NCI-H2171 (cell line): Measurements from ENCODE around the gene RASSF10.

Source experiments
- DNase-seq: peaks from one replicate; lab custom pipeline; 2025; lab: John Stamatoyannopoulos, UW

Gene RASSF10

GRCh38 chr11:12994476-12994875, 14.6 kb upstream of the RASSF10 start:
- no peak for DNase-seq

- no peak for DNase-seq
These were observed 13.9 kb upstream of the RASSF10 start for GRCh38 chr11:12995188-12995587.

- DNase-seq, result no peak
These were observed 13.3 kb upstream of the RASSF10 start for GRCh38 chr11:12995823-12996222.

GRCh38 chr11:12997168-12997567, 11.9 kb upstream of the RASSF10 start:
- no peak for DNase-seq

- no peak for DNase-seq
These were observed 10.8 kb upstream of the RASSF10 start for GRCh38 chr11:12998336-12998735.

GRCh38 chr11:12999597-12999996, 9.5 kb upstream of the RASSF10 start:
- DNase-seq, result no peak

- DNase-seq, result no peak
These were observed 9.0 kb upstream of the RASSF10 start for GRCh38 chr11:13000116-13000515.

GRCh38 chr11:13000721-13001120, 8.4 kb upstream of the RASSF10 start:
- DNase-seq, result no peak

- DNase-seq, result no peak
These were observed 5.2 kb upstream of the RASSF10 start for GRCh38 chr11:13003736-13004493.

- DNase-seq, result no peak
These were observed 1.7 kb upstream of the RASSF10 start for GRCh38 chr11:13007182-13008060.

- DNase-seq, result no peak
These were observed 1.1 kb upstream of the RASSF10 start for GRCh38 chr11:13008061-13008435.

- no peak for DNase-seq
These were observed 382 bp downstream of the RASSF10 start for GRCh38 chr11:13009476-13009920.

- no peak for DNase-seq
These were observed 1.0 kb downstream of the RASSF10 start for GRCh38 chr11:13009921-13010748.

GRCh38 chr11:13010749-13011465, 1.8 kb downstream of the RASSF10 start:
- DNase-seq, result no peak

GRCh38 chr11:13011466-13012055, 2.4 kb downstream of the RASSF10 start:
- no peak for DNase-seq

- no peak for DNase-seq
These were observed 3.0 kb downstream of the RASSF10 start for GRCh38 chr11:13012056-13012661.

GRCh38 chr11:13013054-13013488, 4.0 kb downstream of the RASSF10 start:
- no peak for DNase-seq

GRCh38 chr11:13015753-13016152, 6.6 kb downstream of the RASSF10 start:
- no peak for DNase-seq

GRCh38 chr11:13016415-13016814, 7.3 kb downstream of the RASSF10 start:
- DNase-seq, result no peak

- no peak for DNase-seq
These were observed 10.2 kb downstream of the RASSF10 start for GRCh38 chr11:13019313-13019712.

GRCh38 chr11:13023423-13023822, 14.3 kb downstream of the RASSF10 start:
- DNase-seq, result no peak
